HepG2 (cell line): Measurements from ENCODE around the gene SERPINE2.

ENCODE experiments used
- HBP1 ChIP-seq: IDR thresholded peaks from 2 replicates; pipeline ENCODE4 v1.6.1; 2016; ENCODE audit warnings: low read depth, control low read depth
- NR3C1 ChIP-seq: sonication (generic); formaldehyde crosslinking; IDR thresholded peaks from 2 replicates; pipeline ENCODE4 v1.4.0; 2020; ENCODE audit warnings: missing genetic modification reagents
- USF2 ChIP-seq, 2 experiments: sonication (generic) in 1 of 2; formaldehyde crosslinking in 1 of 2; IDR thresholded peaks; 2 replicates each; pipeline versions ENCODE4 v1.5.1 to v1.6.1; 2011 to 2020; ENCODE audit warnings: borderline replicate concordance in 1 of 2, low read depth in 1 of 2, low read length in 1 of 2, mild to moderate bottlenecking in 1 of 2, missing genetic modification reagents in 1 of 2, moderate library complexity in 1 of 2

- no peak for TF ChIP-seq NR3C1 (CRISPR knock-in tag)
- no peak for TF ChIP-seq HBP1
- no peak for TF ChIP-seq USF2 (IDR thresholded peaks at IDR 0.05; ENCODE audit: low read depth, low read length)
- no peak for TF ChIP-seq USF2 (CRISPR knock-in tag; IDR thresholded peaks at IDR 0.05; ENCODE audit: borderline replicate concordance)
Measured at GRCh38 chr2:223967981-223968380, 71.1 kb downstream of the SERPINE2 start.
